GM23338 (cell line): ENCODE data around the gene TAF4.

Experiments used
- CTCF ChIP-seq, 2 experiments: fragments of 200-600 bp in 1 of 2; sonication (generic) in 1 of 2; conservative IDR thresholded peaks; 2 replicates each; pipeline versions ENCODE4 v1.5.1 to v1.6.1; 2016 to 2017; ENCODE audit warnings: antibody characterized with exemption in 2 of 2, low read depth in 2 of 2, mild to moderate bottlenecking in 2 of 2, moderate library complexity in 1 of 2
- EZH2phosphoT487 ChIP-seq: fragments of 200-600 bp; sonication (generic); IDR thresholded peaks from one replicate; pipeline ENCODE4 v1.8.1; 2018; ENCODE audit warnings: antibody characterized with exemption; ENCODE audit not compliant: unreplicated experiment
- POLR2AphosphoS5 ChIP-seq: IDR thresholded peaks from 2 replicates; pipeline ENCODE4 v1.6.1; 2016; ENCODE audit warnings: antibody characterized with exemption, low read depth
- ZNF331 ChIP-seq: fragments of 250-450 bp; sonication (Bioruptor Pico); IDR thresholded peaks from 2 replicates; pipeline ENCODE4 v1.5.0; 2020; ENCODE audit warnings: low read depth, mild to moderate bottlenecking, moderate library complexity

- no peak for TF ChIP-seq CTCF (conservative IDR thresholded peaks at IDR 0.05; ENCODE audit: low read depth in 2 of 2)
- no peak for TF ChIP-seq ZNF331 (CRISPR knock-in tag)
- TF ChIP-seq POLR2AphosphoS5: no peak
- no peak for TF ChIP-seq EZH2phosphoT487
Measured at GRCh38 chr20:61927193-61927825, 138.4 kb downstream of the TAF4 start.
